Upper lobe of right lung (tissue), 1 donor: ENCODE results near the gene GIMAP5. TPM values are rescaled to one million over a fixed set of nuclear protein-coding genes. Genes with fewer than 3 reads are reported as not detected.

Experiments used
- total RNA-seq: library from RNA; stranded (reverse); fragmentation: NEBNext Ultra II Directional; extraction: Animal tissue kit (Norgen Biotek cat#: 25700); gene quantifications from one replicate; pipeline ENCODE4 v1.2.1, GENCODE V29; 2021
- donor health status: DM: no; HTN: yes; CAD: no; lungs with severe emphysema.

GIMAP5 gene
- total RNA-seq, 1 donor from 2014 or later, result 41.8 TPM

Other genes with a start within 250 kb of the GIMAP5 start
- gene GIMAP7, start 222.5 kb upstream of the GIMAP5 start, total RNA-seq, result 47.0 TPM
- 83.3 TPM for gene GIMAP4, start 170.0 kb upstream of the GIMAP5 start, total RNA-seq
- gene GIMAP6, start 105.0 kb upstream of the GIMAP5 start, total RNA-seq, result 61.7 TPM
- 33.0 TPM for gene GIMAP2, start 51.7 kb upstream of the GIMAP5 start, total RNA-seq
- gene GIMAP1, start 20.8 kb upstream of the GIMAP5 start, total RNA-seq, result 13.0 TPM
- 68.2 TPM for gene TMEM176B, start 62.9 kb downstream of the GIMAP5 start, total RNA-seq
- gene TMEM176A, start 63.4 kb downstream of the GIMAP5 start, total RNA-seq, result 63.7 TPM
- gene AOC1, start 115.1 kb downstream of the GIMAP5 start, total RNA-seq, result 0.64 TPM
- gene KCNH2, start 240.9 kb downstream of the GIMAP5 start, total RNA-seq, result 3.6 TPM